Measurements from ENCODE around the gene UTP15.

Gene UTP15

DNA sequence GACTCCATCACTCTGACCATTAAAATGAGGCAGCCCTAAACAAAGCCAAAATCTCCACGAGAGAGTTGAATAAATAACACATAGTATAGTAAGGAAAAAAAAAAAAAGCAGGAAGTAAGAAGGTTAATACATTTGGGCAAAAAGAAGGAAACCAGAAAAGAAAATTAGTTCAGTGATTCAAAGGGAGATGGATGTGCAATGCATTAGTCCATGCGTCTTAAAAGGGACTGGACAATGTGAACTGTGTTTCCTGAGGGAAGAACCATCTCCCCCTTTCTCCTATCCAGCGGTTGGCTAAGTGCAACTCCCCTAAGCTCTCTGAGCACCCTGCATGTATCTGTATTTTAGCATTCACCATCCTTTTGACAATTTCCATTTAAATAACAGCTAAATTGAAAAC lies 1.5 kb upstream of the UTP15 start:
- Histone ChIP-seq H4K91ac (ENCODE audit: low read length) (no peak overlapping the region), H3K4me1 (ENCODE audit: control insufficient read depth, insufficient read depth, low read depth, low read length) (no peaks in the 10 kb centered on the region), H2BK5ac (ENCODE audit: low read depth, low read length, poor library complexity, severe bottlenecking) (no peak overlapping the region), H2BK120ac (ENCODE audit: low read depth, low read length) (no peak overlapping the region), H2AFZ (ENCODE audit: low read depth, low read length) (no peak overlapping the region), H3K9ac (ENCODE audit: low read length) (peak overlapping the region; percentile 99), H2BK12ac (ENCODE audit: low read length in 2 of 2) (no peak overlapping the region), H3K9me3 (ENCODE audit: control insufficient read depth, low read length) (no peaks in the 10 kb centered on the region), H3K79me1 (replicated peaks; ENCODE audit: low read length, poor library complexity, severe bottlenecking) (peaks cover 8% of the 10 kb centered on the region), H2BK15ac (ENCODE audit: low read depth, poor library complexity, severe bottlenecking) (no peak overlapping the region), H3K27ac (ENCODE audit: low read length, poor library complexity, severe bottlenecking) (no peak overlapping the region), H3K14ac (ENCODE audit: low read length in 2 of 2) (no peak overlapping the region), H3K18ac (ENCODE audit: low read depth in 1 of 2, low read length in 2 of 2) (no peak overlapping the region), H3K27me3 (ENCODE audit: control insufficient read depth in 1 of 2, insufficient read depth in 1 of 2, low read length in 2 of 2) (no peaks in the 10 kb centered on the region), H3K4me2 (ENCODE audit: low read length, poor library complexity, severe bottlenecking) (peak overlapping the region; percentile 73), H3K23ac (ENCODE audit: low read length in 2 of 2) (no peak overlapping the region), H3K4me3 (ENCODE audit: insufficient read depth in 1 of 2, low read depth in 1 of 2, low read length in 2 of 2) (peak overlapping the region in 1 of 2 experiments; percentile 100), H4K8ac (ENCODE audit: low read length) (no peak overlapping the region), H3K36me3 (ENCODE audit: control insufficient read depth in 1 of 2, insufficient read depth in 2 of 2, low read depth in 1 of 2, low read length in 2 of 2) (peaks cover 0 to 48% of the 10 kb centered on the region in 2 experiments), H2AK5ac (ENCODE audit: low read length, severe bottlenecking) (no peak overlapping the region), H3K4ac (ENCODE audit: low read depth in 1 of 2, low read length in 2 of 2) (no peak overlapping the region)
- WGBS: 75% methylated on average over 2 of the region's 3 CpGs
- DNase-seq: no peak

DNA sequence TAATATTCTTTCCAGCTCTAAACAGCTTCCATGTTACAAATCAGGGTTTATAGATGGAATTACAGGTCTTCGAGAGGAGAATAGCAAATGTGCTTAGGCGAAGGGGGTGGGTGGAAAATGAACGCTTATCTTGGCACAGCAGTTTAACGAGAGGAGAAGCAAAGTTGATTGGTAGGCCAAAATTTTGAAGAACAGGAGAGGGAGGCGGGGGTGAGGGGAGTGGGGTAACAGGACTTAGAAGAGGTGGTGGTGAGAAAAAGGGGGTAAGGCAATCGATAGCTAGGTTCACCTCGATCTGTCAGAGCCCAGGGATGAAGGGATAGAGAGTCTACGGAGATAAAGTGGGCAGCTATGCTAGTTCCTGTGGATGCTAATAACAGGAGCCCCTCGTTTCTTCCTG lies 868 bp upstream of the UTP15 start:
- H3K4me3 ChIP-seq (ENCODE audit: insufficient read depth in 1 of 2, low read depth in 1 of 2, low read length in 2 of 2): peak overlapping the region; percentile 79 to 100
- no peak overlapping the region for H2BK5ac ChIP-seq (ENCODE audit: low read depth, low read length, poor library complexity, severe bottlenecking)
- peak overlapping the region; percentile 99 for H3K9ac ChIP-seq (ENCODE audit: low read length)
- H3K79me1 ChIP-seq (replicated peaks; ENCODE audit: low read length, poor library complexity, severe bottlenecking): peaks cover 9% of the 10 kb centered on the region
- no peak overlapping the region for H4K91ac ChIP-seq (ENCODE audit: low read length)
- H2BK12ac ChIP-seq (ENCODE audit: low read length in 2 of 2): no peak overlapping the region
- no peak overlapping the region for H2AK5ac ChIP-seq (ENCODE audit: low read length, severe bottlenecking)
- 7% methylated on average over 9 of the region's 9 CpGs for WGBS
- H3K23ac ChIP-seq (ENCODE audit: low read length in 2 of 2): no peak overlapping the region
- no peaks in the 10 kb centered on the region for H3K9me3 ChIP-seq (ENCODE audit: control insufficient read depth, low read length)
- H2AFZ ChIP-seq (ENCODE audit: low read depth, low read length): peak overlapping the region; percentile 54
- no peak overlapping the region for H3K4ac ChIP-seq (ENCODE audit: low read depth in 1 of 2, low read length in 2 of 2)
- no peak overlapping the region for H2BK15ac ChIP-seq (ENCODE audit: low read depth, poor library complexity, severe bottlenecking)
- peak overlapping the region; percentile 41 for H4K8ac ChIP-seq (ENCODE audit: low read length)
- no peak for DNase-seq
- no peak overlapping the region for H2BK120ac ChIP-seq (ENCODE audit: low read depth, low read length)
- no peak overlapping the region for H3K14ac ChIP-seq (ENCODE audit: low read length in 2 of 2)
- peak overlapping the region; percentile 73 for H3K4me2 ChIP-seq (ENCODE audit: low read length, poor library complexity, severe bottlenecking)
- peak overlapping the region; percentile 71 for H3K27ac ChIP-seq (ENCODE audit: low read length, poor library complexity, severe bottlenecking)
- H3K4me1 ChIP-seq (ENCODE audit: control insufficient read depth, insufficient read depth, low read depth, low read length): no peaks in the 10 kb centered on the region
- H3K18ac ChIP-seq (ENCODE audit: low read depth in 1 of 2, low read length in 2 of 2): peak overlapping the region in 1 of 2 experiments; percentile 37
- no peaks in the 10 kb centered on the region for H3K27me3 ChIP-seq (ENCODE audit: control insufficient read depth in 1 of 2, insufficient read depth in 1 of 2, low read length in 2 of 2)
- H3K36me3 ChIP-seq (ENCODE audit: control insufficient read depth in 1 of 2, insufficient read depth in 2 of 2, low read depth in 1 of 2, low read length in 2 of 2): peaks cover under 1 to 45% of the 10 kb centered on the region in 2 experiments

DNA sequence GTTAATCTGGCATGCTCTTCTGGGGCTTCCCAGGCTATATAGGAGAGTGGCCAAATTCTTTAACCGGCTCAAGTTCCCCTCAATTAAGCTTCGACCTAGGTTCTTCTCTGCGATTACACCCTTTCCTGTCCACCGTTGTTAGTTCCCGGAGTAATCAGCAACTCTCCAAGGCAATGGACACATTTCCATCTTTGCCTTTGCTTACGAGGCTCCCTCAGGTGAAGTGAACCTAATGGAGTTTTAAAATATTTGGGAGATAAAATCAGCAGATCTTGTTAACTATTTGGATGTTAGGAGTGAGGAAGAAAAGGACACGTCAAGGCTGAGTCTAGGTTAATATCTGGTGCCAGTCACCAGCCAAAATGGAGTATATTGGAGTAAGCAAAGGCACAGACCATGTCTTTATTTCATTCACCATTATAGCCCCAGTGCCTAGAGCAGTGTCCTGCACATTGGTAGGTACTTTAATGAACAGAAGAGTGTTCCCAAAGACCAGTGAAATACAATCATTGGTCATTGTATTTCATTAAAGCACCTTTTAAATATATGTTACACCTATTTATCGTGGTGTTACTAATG lies 515 bp downstream of the UTP15 start:
- Histone ChIP-seq H2BK5ac (ENCODE audit: low read depth, low read length, poor library complexity, severe bottlenecking) (no peak overlapping the region), H2AK5ac (ENCODE audit: low read length, severe bottlenecking) (no peak overlapping the region), H3K9ac (ENCODE audit: low read length) (peak overlapping the region; percentile 99), H3K27ac (ENCODE audit: low read length, poor library complexity, severe bottlenecking) (no peak overlapping the region), H3K18ac (ENCODE audit: low read depth in 1 of 2, low read length in 2 of 2) (no peak overlapping the region), H3K9me3 (ENCODE audit: control insufficient read depth, low read length) (no peaks in the 10 kb centered on the region), H3K79me1 (replicated peaks; ENCODE audit: low read length, poor library complexity, severe bottlenecking) (peaks cover 11% of the 10 kb centered on the region), H3K4me2 (ENCODE audit: low read length, poor library complexity, severe bottlenecking) (peak overlapping the region; percentile 71), H3K4ac (ENCODE audit: low read depth in 1 of 2, low read length in 2 of 2) (no peak overlapping the region), H2BK12ac (ENCODE audit: low read length in 2 of 2) (no peak overlapping the region), H2AFZ (ENCODE audit: low read depth, low read length) (peak overlapping the region; percentile 30), H3K14ac (ENCODE audit: low read length in 2 of 2) (no peak overlapping the region), H2BK120ac (ENCODE audit: low read depth, low read length) (no peak overlapping the region), H3K23ac (ENCODE audit: low read length in 2 of 2) (no peak overlapping the region), H3K27me3 (ENCODE audit: control insufficient read depth in 1 of 2, insufficient read depth in 1 of 2, low read length in 2 of 2) (no peaks in the 10 kb centered on the region), H4K8ac (ENCODE audit: low read length) (no peak overlapping the region), H3K4me3 (ENCODE audit: insufficient read depth in 1 of 2, low read depth in 1 of 2, low read length in 2 of 2) (peak overlapping the region; percentile 67 to 100), H2BK15ac (ENCODE audit: low read depth, poor library complexity, severe bottlenecking) (no peak overlapping the region), H3K36me3 (ENCODE audit: control insufficient read depth in 1 of 2, insufficient read depth in 2 of 2, low read depth in 1 of 2, low read length in 2 of 2) (peaks cover 3 to 45% of the 10 kb centered on the region in 2 experiments), H4K91ac (ENCODE audit: low read length) (no peak overlapping the region), H3K4me1 (ENCODE audit: control insufficient read depth, insufficient read depth, low read depth, low read length) (no peaks in the 10 kb centered on the region)
- 13% methylated on average over 8 of the region's 8 CpGs for WGBS
- no peak for DNase-seq

DNA sequence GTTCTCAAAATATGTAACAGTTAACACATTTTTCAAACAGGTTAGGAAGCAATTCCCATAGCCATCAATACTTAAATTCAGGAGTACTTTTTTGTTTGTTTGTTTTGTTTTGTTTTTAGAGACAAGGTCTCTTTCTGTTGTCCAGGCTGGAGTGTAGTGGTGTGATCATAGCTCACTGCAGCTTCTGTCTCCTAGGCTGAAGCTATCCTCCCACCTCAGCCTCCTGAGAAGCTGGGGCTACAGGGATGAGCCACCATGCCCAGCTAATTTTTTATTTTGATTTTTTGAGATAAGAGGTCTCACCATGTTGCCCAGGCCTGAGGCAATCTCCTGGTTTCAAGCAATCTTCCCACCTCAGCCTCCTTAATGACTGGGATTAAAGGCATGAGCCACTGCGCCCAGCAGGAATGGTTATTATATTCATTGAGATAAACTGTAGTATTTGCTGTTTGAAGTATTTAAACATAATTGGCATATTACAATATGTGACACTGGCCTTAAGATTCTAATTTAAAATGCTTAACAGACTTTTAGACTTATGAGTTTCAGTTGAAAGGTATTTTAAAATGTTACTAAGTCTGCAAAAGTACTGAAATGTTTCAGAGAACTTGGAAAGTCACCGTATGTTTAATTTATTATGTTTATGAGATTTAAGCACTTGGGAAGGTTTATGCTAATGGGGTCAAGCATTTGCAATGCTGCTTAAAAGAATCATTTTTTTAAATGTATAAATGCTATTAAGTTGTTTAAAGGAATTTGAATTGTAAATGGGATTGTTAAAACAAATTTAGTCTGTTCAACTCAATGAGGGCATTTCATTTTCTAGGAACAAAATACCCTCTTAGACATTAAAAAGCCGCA lies 17.0 kb downstream of the UTP15 start:
- Histone ChIP-seq H3K27ac (ENCODE audit: low read length, poor library complexity, severe bottlenecking) (no peak overlapping the region), H3K4me1 (ENCODE audit: control insufficient read depth, insufficient read depth, low read depth, low read length) (no peaks in the 10 kb centered on the region), H3K79me1 (replicated peaks; ENCODE audit: low read length, poor library complexity, severe bottlenecking) (peaks cover 2% of the 10 kb centered on the region), H3K4me2 (ENCODE audit: low read length, poor library complexity, severe bottlenecking) (no peak overlapping the region), H3K4ac (ENCODE audit: low read depth in 1 of 2, low read length in 2 of 2) (no peak overlapping the region), H2BK12ac (ENCODE audit: low read length in 2 of 2) (no peak overlapping the region), H3K9ac (ENCODE audit: low read length) (no peak overlapping the region), H4K91ac (ENCODE audit: low read length) (no peak overlapping the region), H3K9me3 (ENCODE audit: control insufficient read depth, low read length) (no peaks in the 10 kb centered on the region), H3K27me3 (ENCODE audit: control insufficient read depth in 1 of 2, insufficient read depth in 1 of 2, low read length in 2 of 2) (no peaks in the 10 kb centered on the region), H3K4me3 (ENCODE audit: insufficient read depth in 1 of 2, low read depth in 1 of 2, low read length in 2 of 2) (no peak overlapping the region), H2BK120ac (ENCODE audit: low read depth, low read length) (no peak overlapping the region), H2BK5ac (ENCODE audit: low read depth, low read length, poor library complexity, severe bottlenecking) (no peak overlapping the region), H3K36me3 (ENCODE audit: control insufficient read depth in 1 of 2, insufficient read depth in 2 of 2, low read depth in 1 of 2, low read length in 2 of 2) (peaks cover 3 to 45% of the 10 kb centered on the region in 2 experiments), H2AK5ac (ENCODE audit: low read length, severe bottlenecking) (no peak overlapping the region), H3K18ac (ENCODE audit: low read depth in 1 of 2, low read length in 2 of 2) (no peak overlapping the region), H2AFZ (ENCODE audit: low read depth, low read length) (no peak overlapping the region), H2BK15ac (ENCODE audit: low read depth, poor library complexity, severe bottlenecking) (no peak overlapping the region), H4K8ac (ENCODE audit: low read length) (no peak overlapping the region), H3K23ac (ENCODE audit: low read length in 2 of 2) (no peak overlapping the region), H3K14ac (ENCODE audit: low read length in 2 of 2) (no peak overlapping the region)
- 67% methylated on average over 1 of the region's 3 CpGs for WGBS
- no peak for DNase-seq
